ENCODE data around the gene ZNF362.

ZNF362 gene

DNA sequence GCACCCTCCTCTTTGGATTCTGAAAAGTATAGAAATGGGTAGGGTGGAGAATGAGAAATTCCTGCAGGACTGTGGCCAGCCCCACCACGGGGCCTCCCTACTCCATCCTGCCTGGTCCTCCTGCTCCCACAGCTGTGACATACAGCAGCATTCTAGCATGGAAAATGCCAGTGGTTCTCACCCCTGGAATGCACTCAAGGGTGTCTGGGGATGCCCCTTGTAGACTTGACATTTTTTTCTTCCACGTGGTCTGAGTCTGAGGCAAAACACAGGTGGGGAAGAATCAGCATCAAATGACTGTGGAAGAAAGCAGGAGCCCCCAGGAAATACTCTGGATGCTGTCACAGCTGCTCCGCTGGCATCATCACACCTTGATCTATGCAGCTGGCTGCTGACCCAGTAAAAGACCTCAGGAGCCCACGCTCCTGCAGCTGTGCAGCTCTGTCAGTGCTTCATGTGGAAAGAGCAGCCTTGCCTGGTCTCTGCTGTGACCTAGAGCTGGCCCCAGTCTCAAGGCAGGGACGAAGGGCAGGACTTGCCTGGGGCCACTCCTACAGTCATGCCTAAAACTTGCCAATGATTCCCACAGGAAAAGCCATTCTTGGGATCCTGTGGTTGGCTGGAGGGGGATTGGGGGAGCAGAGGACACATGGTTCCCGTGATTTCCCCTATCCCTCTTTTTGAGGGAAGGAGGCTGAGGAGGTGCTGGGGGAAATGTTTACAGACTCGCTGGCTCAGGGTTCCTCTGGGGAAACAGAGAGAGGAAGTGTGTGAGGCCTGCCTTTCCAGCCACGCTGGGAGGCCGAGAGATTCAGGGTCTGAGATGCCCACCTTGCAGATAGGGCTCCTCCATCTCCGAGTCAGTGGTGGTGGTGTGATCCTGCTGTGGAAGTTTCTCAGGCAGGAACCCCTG is 75.4 kb downstream of the ZNF362 start:
- TF ChIP-seq POLR2A (IDR thresholded peaks at IDR 0.05; ENCODE audit: low read depth, low read length), result no peak
- TF ChIP-seq TAF1 (IDR thresholded peaks at IDR 0.05; ENCODE audit: low read depth, low read length), result no peak
- no peak for TF ChIP-seq SPI1 (IDR thresholded peaks at IDR 0.05; ENCODE audit: low read depth, low read length)
- TF ChIP-seq PAX5 (IDR thresholded peaks at IDR 0.05; ENCODE audit: insufficient read depth, low read length, severe bottlenecking), result no peak
- no peak for TF ChIP-seq POLR2AphosphoS5 (IDR thresholded peaks at IDR 0.05; ENCODE audit: low read depth, low read length)
- no peak for TF ChIP-seq POU2F2 (IDR thresholded peaks at IDR 0.05; ENCODE audit: low read depth, low read length)
- DNase-seq (ENCODE audit: insufficient read length, low spot score) (no peak), FAIRE-seq (no peak)

- FAIRE-seq, result no peak
- no peak for TF ChIP-seq TAF1 (IDR thresholded peaks at IDR 0.05; ENCODE audit: low read depth, low read length)
- no peak for TF ChIP-seq POLR2A (IDR thresholded peaks at IDR 0.05; ENCODE audit: low read depth, low read length)
- no peak for TF ChIP-seq POU2F2 (IDR thresholded peaks at IDR 0.05; ENCODE audit: low read depth, low read length)
- no peak for DNase-seq (ENCODE audit: insufficient read length, low spot score)
Measured at GRCh38 chr1:33332357-33332789, 76.1 kb downstream of the ZNF362 start.

GRCh38 chr1:33332881-33333280 is 76.6 kb downstream of the ZNF362 start:
- FAIRE-seq, result no peak
- DNase-seq (ENCODE audit: insufficient read length, low spot score), result no peak
- no peak for TF ChIP-seq TAF1 (IDR thresholded peaks at IDR 0.05; ENCODE audit: low read depth, low read length)
- no peak for TF ChIP-seq POLR2AphosphoS5 (IDR thresholded peaks at IDR 0.05; ENCODE audit: low read depth, low read length)
- TF ChIP-seq SPI1 (IDR thresholded peaks at IDR 0.05; ENCODE audit: low read depth, low read length), result no peak

GRCh38 chr1:33334081-33334552 is 77.8 kb downstream of the ZNF362 start:
- peak; percentile 47 for FAIRE-seq
- DNase-seq (ENCODE audit: insufficient read length, low spot score), result no peak
- TF ChIP-seq POLR2A (IDR thresholded peaks at IDR 0.05; ENCODE audit: low read depth, low read length), result no peak
- no peak for TF ChIP-seq SPI1 (IDR thresholded peaks at IDR 0.05; ENCODE audit: low read depth, low read length)
- no peak for TF ChIP-seq POU2F2 (IDR thresholded peaks at IDR 0.05; ENCODE audit: low read depth, low read length)
- no peak for TF ChIP-seq TAF1 (IDR thresholded peaks at IDR 0.05; ENCODE audit: low read depth, low read length)
- no peak for TF ChIP-seq POLR2AphosphoS5 (IDR thresholded peaks at IDR 0.05; ENCODE audit: low read depth, low read length)
- TF ChIP-seq PAX5 (IDR thresholded peaks at IDR 0.05; ENCODE audit: insufficient read depth, low read length, severe bottlenecking), result no peak

- TF ChIP-seq POLR2AphosphoS5 (IDR thresholded peaks at IDR 0.05; ENCODE audit: low read depth, low read length), result no peak
- peak; percentile 51 for TF ChIP-seq SPI1 (IDR thresholded peaks at IDR 0.05; ENCODE audit: low read depth, low read length)
- TF ChIP-seq TAF1 (IDR thresholded peaks at IDR 0.05; ENCODE audit: low read depth, low read length), result no peak
- no peak for DNase-seq (ENCODE audit: insufficient read length, low spot score)
- peak; percentile 66 for FAIRE-seq
Measured at GRCh38 chr1:33335020-33335419, 78.7 kb downstream of the ZNF362 start.

GRCh38 chr1:33336580-33336979 is 80.3 kb downstream of the ZNF362 start:
- TF ChIP-seq POU2F2 (IDR thresholded peaks at IDR 0.05; ENCODE audit: low read depth, low read length) (no peak), POLR2A (IDR thresholded peaks at IDR 0.05; ENCODE audit: low read depth, low read length) (no peak), POLR2AphosphoS5 (IDR thresholded peaks at IDR 0.05; ENCODE audit: low read depth, low read length) (no peak), PAX5 (IDR thresholded peaks at IDR 0.05; ENCODE audit: insufficient read depth, low read length, severe bottlenecking) (no peak), TAF1 (IDR thresholded peaks at IDR 0.05; ENCODE audit: low read depth, low read length) (no peak), SPI1 (IDR thresholded peaks at IDR 0.05; ENCODE audit: low read depth, low read length) (no peak)
- FAIRE-seq (no peak), DNase-seq (ENCODE audit: insufficient read length, low spot score) (no peak)

DNA sequence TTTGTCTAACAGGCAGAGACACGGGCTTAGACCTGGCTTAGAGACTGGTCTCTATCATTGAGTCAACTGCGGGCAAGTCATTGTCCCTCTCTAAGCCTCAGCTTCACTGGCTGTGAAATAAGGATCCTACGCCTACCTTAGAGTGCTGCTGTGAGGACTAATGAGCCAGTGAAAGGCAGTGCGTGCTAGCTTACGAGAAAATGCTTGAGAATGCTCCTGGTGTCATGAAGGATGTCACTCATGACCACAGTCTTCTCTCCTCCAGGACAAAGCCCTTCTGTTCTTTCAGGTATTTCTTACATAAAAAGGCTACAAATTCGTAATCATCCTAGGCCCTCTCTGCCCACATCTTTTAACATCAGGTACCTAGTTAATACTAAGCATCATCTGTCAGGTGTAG is 81.1 kb downstream of the ZNF362 start:
- TF ChIP-seq POU2F2 (IDR thresholded peaks at IDR 0.05; ENCODE audit: low read depth, low read length), result no peak
- no peak for TF ChIP-seq PAX5 (IDR thresholded peaks at IDR 0.05; ENCODE audit: insufficient read depth, low read length, severe bottlenecking)
- no peak for TF ChIP-seq SPI1 (IDR thresholded peaks at IDR 0.05; ENCODE audit: low read depth, low read length)
- no peak for TF ChIP-seq POLR2A (IDR thresholded peaks at IDR 0.05; ENCODE audit: low read depth, low read length)
- no peak for TF ChIP-seq TAF1 (IDR thresholded peaks at IDR 0.05; ENCODE audit: low read depth, low read length)
- no peak for TF ChIP-seq POLR2AphosphoS5 (IDR thresholded peaks at IDR 0.05; ENCODE audit: low read depth, low read length)
- FAIRE-seq, result no peak
- no peak for DNase-seq (ENCODE audit: insufficient read length, low spot score)

DNA sequence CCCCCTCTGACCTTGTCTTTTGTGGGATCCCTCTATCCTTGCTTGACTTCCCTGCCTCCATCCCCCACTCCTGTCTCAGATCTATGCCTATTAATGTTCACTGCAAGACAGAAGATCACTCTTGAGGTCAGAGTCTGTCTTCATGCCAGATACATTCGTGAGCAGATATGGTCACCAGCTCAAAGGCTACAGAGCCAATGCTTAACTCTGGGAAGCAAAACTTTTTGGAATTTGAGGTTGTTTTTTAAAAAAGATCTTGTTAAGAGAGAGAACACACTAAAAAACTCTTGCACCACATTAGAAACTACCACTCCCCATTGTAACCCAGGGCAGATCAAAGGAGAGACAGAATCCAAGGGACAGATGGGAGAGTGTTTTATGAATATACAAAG is 81.8 kb downstream of the ZNF362 start:
- DNase-seq (ENCODE audit: insufficient read length, low spot score), result no peak
- no peak for FAIRE-seq
- no peak for TF ChIP-seq POLR2A (IDR thresholded peaks at IDR 0.05; ENCODE audit: low read depth, low read length)
- no peak for TF ChIP-seq SPI1 (IDR thresholded peaks at IDR 0.05; ENCODE audit: low read depth, low read length)
- TF ChIP-seq POLR2AphosphoS5 (IDR thresholded peaks at IDR 0.05; ENCODE audit: low read depth, low read length), result no peak
- TF ChIP-seq PAX5 (IDR thresholded peaks at IDR 0.05; ENCODE audit: insufficient read depth, low read length, severe bottlenecking), result no peak
- TF ChIP-seq TAF1 (IDR thresholded peaks at IDR 0.05; ENCODE audit: low read depth, low read length), result no peak
- TF ChIP-seq POU2F2 (IDR thresholded peaks at IDR 0.05; ENCODE audit: low read depth, low read length), result no peak

- no peak for FAIRE-seq
- no peak for DNase-seq (ENCODE audit: insufficient read length, low spot score)
- TF ChIP-seq POLR2AphosphoS5 (IDR thresholded peaks at IDR 0.05; ENCODE audit: low read depth, low read length), result no peak
- TF ChIP-seq TAF1 (IDR thresholded peaks at IDR 0.05; ENCODE audit: low read depth, low read length), result no peak
- no peak for TF ChIP-seq POU2F2 (IDR thresholded peaks at IDR 0.05; ENCODE audit: low read depth, low read length)
- TF ChIP-seq SPI1 (IDR thresholded peaks at IDR 0.05; ENCODE audit: low read depth, low read length), result no peak
- no peak for TF ChIP-seq POLR2A (IDR thresholded peaks at IDR 0.05; ENCODE audit: low read depth, low read length)
- no peak for TF ChIP-seq PAX5 (IDR thresholded peaks at IDR 0.05; ENCODE audit: insufficient read depth, low read length, severe bottlenecking)
Measured at GRCh38 chr1:33338440-33339211, 82.3 kb downstream of the ZNF362 start.
